ENCODE measurements around the gene DSCAM. TPM values are rescaled to one million over a fixed set of nuclear protein-coding genes. Genes with fewer than 3 reads are reported as not detected.

Gene DSCAM
- total RNA-seq, 4 donors from 2014 or later = 0.17 TPM; not detected in 3

GRCh38 chr21:40425981-40426380, 421.0 kb downstream of the DSCAM start:
- no peak for TF ChIP-seq CTCF (IDR thresholded peaks at IDR 0.05; ENCODE audit: low read depth)

GRCh38 chr21:40422896-40423635, 423.9 kb downstream of the DSCAM start:
- no peak for TF ChIP-seq CTCF (IDR thresholded peaks at IDR 0.05; ENCODE audit: low read depth)

GRCh38 chr21:40421121-40421520, 425.8 kb downstream of the DSCAM start:
- TF ChIP-seq CTCF (IDR thresholded peaks at IDR 0.05; ENCODE audit: low read depth) = no peak

- no peak for TF ChIP-seq CTCF (IDR thresholded peaks at IDR 0.05; ENCODE audit: low read depth)
Measured at GRCh38 chr21:40416572-40416971, 430.4 kb downstream of the DSCAM start.

- TF ChIP-seq CTCF (IDR thresholded peaks at IDR 0.05; ENCODE audit: low read depth) = no peak
Measured at GRCh38 chr21:40408561-40408960, 438.4 kb downstream of the DSCAM start.

GRCh38 chr21:40404396-40404800, 442.6 kb downstream of the DSCAM start:
- TF ChIP-seq CTCF (IDR thresholded peaks at IDR 0.05; ENCODE audit: low read depth) = no peak

- TF ChIP-seq CTCF (IDR thresholded peaks at IDR 0.05; ENCODE audit: low read depth) = no peak
Measured at GRCh38 chr21:40402884-40403582, 443.9 kb downstream of the DSCAM start.
